CD4-positive, alpha-beta T cell treated with Interleukin-15 for 4 hours (primary cell): ENCODE results near the gene MVK.

Experiments used
- DNase-seq: peaks from one replicate; pipeline ENCODE4 v3.0.0-alpha.2; 2020; ENCODE audit warnings: low spot score

Gene MVK

GRCh38 chr12:109545826-109546225 lies 27.8 kb upstream of the MVK start:
- no peak for DNase-seq

GRCh38 chr12:109547286-109547685 lies 26.3 kb upstream of the MVK start:
- DNase-seq, result no peak

GRCh38 chr12:109548258-109548657 lies 25.3 kb upstream of the MVK start:
- no peak for DNase-seq

GRCh38 chr12:109549613-109550270 lies 23.9 kb upstream of the MVK start:
- no peak for DNase-seq

- DNase-seq, result no peak
These were observed 23.3 kb upstream of the MVK start for GRCh38 chr12:109550281-109550680.

- no peak for DNase-seq
These were observed 22.5 kb upstream of the MVK start for GRCh38 chr12:109551108-109551507.

- no peak for DNase-seq
These were observed 20.6 kb upstream of the MVK start for GRCh38 chr12:109552971-109553370.

GRCh38 chr12:109553483-109553882 lies 20.1 kb upstream of the MVK start:
- DNase-seq, result no peak

GRCh38 chr12:109553906-109554500 lies 19.6 kb upstream of the MVK start:
- DNase-seq, result no peak

GRCh38 chr12:109554761-109555160 lies 18.8 kb upstream of the MVK start:
- DNase-seq, result no peak

GRCh38 chr12:109555431-109556315 lies 17.9 kb upstream of the MVK start:
- DNase-seq, result no peak

- DNase-seq, result no peak
These were observed 16.4 kb upstream of the MVK start for GRCh38 chr12:109557200-109557599.

GRCh38 chr12:109557805-109558204 lies 15.8 kb upstream of the MVK start:
- DNase-seq, result no peak

- DNase-seq, result no peak
These were observed 15.0 kb upstream of the MVK start for GRCh38 chr12:109558374-109559199.

- DNase-seq, result no peak
These were observed 14.4 kb upstream of the MVK start for GRCh38 chr12:109559200-109559505.

- DNase-seq, result no peak
These were observed 14.0 kb upstream of the MVK start for GRCh38 chr12:109559601-109560000.

- DNase-seq, result no peak
These were observed 12.5 kb upstream of the MVK start for GRCh38 chr12:109560867-109561710.

GRCh38 chr12:109561711-109562030 lies 11.9 kb upstream of the MVK start:
- no peak for DNase-seq

GRCh38 chr12:109562871-109563270 lies 10.7 kb upstream of the MVK start:
- DNase-seq, result no peak

- no peak for DNase-seq
These were observed 10.0 kb upstream of the MVK start for GRCh38 chr12:109563291-109564284.
